ENCODE measurements around the gene GNG4. TPM values are rescaled to one million over a fixed set of nuclear protein-coding genes. Genes with fewer than 3 reads are reported as not detected.
A peak's percentile ranks its signal among the peaks of the same experiment; 100 is the strongest.

The GNG4 gene
- total RNA-seq, 1 experiment from 2014 or later = 34.4 TPM

DNA sequence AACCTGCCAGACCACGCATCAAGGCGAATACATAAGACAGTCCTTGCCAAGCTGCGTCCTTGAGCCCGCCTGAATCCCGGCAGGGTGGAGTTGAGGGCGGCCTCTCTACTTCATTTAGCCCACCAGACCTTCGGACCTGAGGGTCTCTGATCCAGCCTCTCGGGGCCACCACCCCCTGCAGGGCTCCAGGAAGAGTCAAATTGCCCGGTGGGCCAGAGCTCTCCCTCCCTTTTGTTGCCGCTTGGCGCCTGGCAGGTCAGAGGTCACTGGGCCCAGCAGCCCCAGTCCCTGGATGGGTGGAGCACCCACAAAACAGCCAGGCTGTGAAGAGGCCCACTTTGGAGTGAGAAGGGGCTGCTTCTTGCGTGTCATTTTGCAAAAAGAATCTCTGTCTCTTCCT lies 9.0 kb downstream of the GNG4 start:
- H4K5ac ChIP-seq (ENCODE audit: insufficient read length, low read depth, low read length) = no peak overlapping the region
- H3K4me1 Mint-ChIP-seq = peaks cover 34 to 42% of the 10 kb centered on the region in 2 experiments
- H2BK20ac ChIP-seq (ENCODE audit: low read depth, low read length, poor library complexity, severe bottlenecking) = no peak overlapping the region
- H3K23me2 ChIP-seq (ENCODE audit: insufficient read length, low read depth, low read length, poor library complexity, severe bottlenecking) = no peaks in the 10 kb centered on the region
- H2AFZ ChIP-seq (ENCODE audit: low read length) = no peak overlapping the region
- H3K4me3 Mint-ChIP-seq = no peak overlapping the region
- peak overlapping the region in 2 of 3 experiments; percentile 57 to 64; a peak in 1 of 7 replicates for H3K27ac Mint-ChIP-seq
- H3K27me3 Mint-ChIP-seq (ENCODE audit: low read depth) = no peaks in the 10 kb centered on the region
- no peak overlapping the region for H3K56ac ChIP-seq (ENCODE audit: insufficient read length, low read depth, low read length)
- no peaks in the 10 kb centered on the region for H3K27me3 ChIP-seq (ENCODE audit: insufficient read depth, low read length)
- no peak overlapping the region for H2BK120ac ChIP-seq (ENCODE audit: low read depth, low read length, poor library complexity, severe bottlenecking)
- H3K36me3 Mint-ChIP-seq (ENCODE audit: insufficient read depth in 1 of 3, low read depth in 3 of 3) = peaks cover 0 to 15% (median 3%) of the 10 kb centered on the region in 3 experiments; a peak in 3 of 7 replicates
- no peaks in the 10 kb centered on the region; a peak in 1 of 5 replicates for H3K9me3 Mint-ChIP-seq
- TF ChIP-seq CTCF (conservative IDR thresholded peaks at IDR 0.05) = no peak
- no peak overlapping the region for H4K91ac ChIP-seq (ENCODE audit: insufficient read length, low read depth, low read length)
- H3K4ac ChIP-seq (ENCODE audit: low read depth, low read length) = no peak overlapping the region
- no peaks in the 10 kb centered on the region for H3K9me3 ChIP-seq (ENCODE audit: control insufficient read depth, low read depth, low read length)
- H2AK5ac ChIP-seq (ENCODE audit: insufficient read length, low read length) = no peak overlapping the region
- H3K27ac ChIP-seq (ENCODE audit: insufficient read length, low read depth, low read length) = no peak overlapping the region
- no peak overlapping the region for H3T11ph ChIP-seq (ENCODE audit: low read length)
- no peak overlapping the region for H3K18ac ChIP-seq (ENCODE audit: insufficient read length, low read depth, low read length)
- no peak overlapping the region for H2BK15ac ChIP-seq (ENCODE audit: low read depth, low read length)
- H3K79me1 ChIP-seq (ENCODE audit: insufficient read depth, low read depth, low read length, poor library complexity, severe bottlenecking) = peaks cover 6% of the 10 kb centered on the region
- no peak overlapping the region for H3K14ac ChIP-seq (ENCODE audit: insufficient read depth, low read length)
- peaks cover 7% of the 10 kb centered on the region; the same call in 1 of the 2 replicates for H3K4me1 ChIP-seq (ENCODE audit: insufficient read depth, low read length)
- H3K23ac ChIP-seq (ENCODE audit: insufficient read length, low read depth, low read length) = no peak overlapping the region
- H3K79me2 ChIP-seq (ENCODE audit: insufficient read depth, low read length) = peaks cover 11% of the 10 kb centered on the region; the same call in 1 of the 2 replicates
- no peak overlapping the region for H3K9ac ChIP-seq (ENCODE audit: extremely low read depth, insufficient read length, low read length)
- H4K20me1 ChIP-seq (ENCODE audit: control insufficient read depth, insufficient read depth, insufficient read length) = no peaks in the 10 kb centered on the region
- no peak overlapping the region for H2BK12ac ChIP-seq (ENCODE audit: insufficient read length, low read depth, low read length)
- no peak overlapping the region for H2BK5ac ChIP-seq (ENCODE audit: insufficient read length, low read length)
- no peak overlapping the region for H4K8ac ChIP-seq (replicated peaks; ENCODE audit: insufficient read length, low read depth, low read length)
- no peak overlapping the region for H3K4me2 ChIP-seq (ENCODE audit: insufficient read depth, insufficient read length, low read length)
- no CpG with 5 or more reads among the region's 12 CpGs for WGBS (ENCODE audit: extremely low coverage, insufficient read length, low lambda C conversion rate)
- DNase-seq = no peak
